ENCODE measurements around the gene AHCYL2.

GRCh38 chr7:129228633-129229032 is 3.8 kb downstream of the AHCYL2 start:
- TF ChIP-seq CTCF (IDR thresholded peaks at IDR 0.05) (no peak), NFYB (CRISPR knock-in tag; conservative IDR thresholded peaks at IDR 0.05; ENCODE audit: low read depth) (no peak), ZNF232 (CRISPR knock-in tag; IDR thresholded peaks at IDR 0.05) (no peak), JUN (CRISPR knock-in tag; IDR thresholded peaks at IDR 0.05) (no peak)
